Cardiac muscle cell (in vitro differentiated cells and primary cell): ENCODE results near the gene HKDC1. TPM values are rescaled to one million over a fixed set of nuclear protein-coding genes. Genes with fewer than 3 reads are reported as not detected.

Source experiments
- DNase-seq, 2 donors: peaks; one replicate each; pipeline versions ENCODE4 v3.0.0 to v3.0.0-alpha.2; 2010 to 2017; ENCODE audit warnings: low read depth in 1 of 2, low spot score in 1 of 2
- H3K27ac ChIP-seq: fragments of 200-600 bp; sonication (generic); 2 replicates; pipeline ENCODE4 v1.5.1; 2016
- H3K27me3 ChIP-seq: fragments of 200-600 bp; sonication (generic); 2 replicates; pipeline ENCODE4 v1.6.0; 2016; ENCODE audit warnings: control low read depth
- H3K36me3 ChIP-seq: fragments of 200-600 bp; sonication (generic); 2 replicates; pipeline ENCODE4 v1.5.1; 2016; ENCODE audit warnings: control low read depth
- H3K4me1 ChIP-seq: fragments of 200-600 bp; sonication (generic); 2 replicates; pipeline ENCODE4 v1.8.1; 2017; ENCODE audit warnings: low read depth, mild to moderate bottlenecking, mixed run types
- H3K4me3 ChIP-seq: fragments of 200-600 bp; sonication (generic); 2 replicates; pipeline ENCODE4 v1.5.1; 2016; ENCODE audit warnings: mild to moderate bottlenecking
- H3K9me3 ChIP-seq: fragments of 200-600 bp; sonication (generic); 2 replicates; pipeline ENCODE4 v1.5.1; 2017; ENCODE audit warnings: low read depth, mild to moderate bottlenecking, control low read depth
- polyA plus RNA-seq: library from polyadenylated mRNA; unstranded; fragments of >200 nt; fragmentation: Nextera tagmentation; extraction: Ambion mirVana; gene quantifications from 2 replicates; pipeline ENCODE4 v1.2.1, GENCODE V29; 2016
- total RNA-seq: library from RNA; depleted of rRNA; stranded (reverse); fragments of >200 nt; gene quantifications from 2 replicates; pipeline ENCODE4 v1.2.3, GENCODE V29; 2016
- TF ChIP-seq, protein P1 (sequence below): IDR thresholded peaks from 2 replicates; pipeline ENCODE4 v1.5.1; 2012; ENCODE audit warnings: low read depth, mild to moderate bottlenecking, low read length

The HKDC1 gene
- total and polyA plus RNA-seq, 2 experiments from 2014 or later = not detected

DNA sequence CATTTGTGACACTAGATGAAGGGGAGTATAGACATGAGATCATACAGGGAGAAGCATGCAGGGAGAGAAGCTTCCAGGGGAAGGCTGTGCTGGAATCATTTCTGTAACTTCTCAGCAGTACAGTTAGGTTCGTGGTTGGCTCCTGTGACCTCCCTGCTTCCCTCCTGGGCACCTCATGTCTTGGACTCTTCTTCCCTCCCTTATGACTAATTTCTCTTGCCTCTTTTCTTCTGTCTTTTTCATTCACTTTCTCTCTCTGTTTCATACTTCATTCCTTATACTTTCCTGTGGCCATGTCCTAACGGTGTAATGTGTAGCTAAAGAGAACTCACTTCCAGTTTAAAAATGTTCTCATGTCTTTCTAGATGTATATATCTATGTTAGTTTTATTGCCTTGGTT is 19.1 kb upstream of the HKDC1 start:
- Histone ChIP-seq H3K27me3 (no peaks in the 10 kb centered on the region), H3K9me3 (no peaks in the 10 kb centered on the region), H3K4me3 (no peak overlapping the region), H3K27ac (no peak overlapping the region), H3K4me1 (no peaks in the 10 kb centered on the region), H3K36me3 (peaks cover 48% of the 10 kb centered on the region)
- TF ChIP-seq, protein P1, sequence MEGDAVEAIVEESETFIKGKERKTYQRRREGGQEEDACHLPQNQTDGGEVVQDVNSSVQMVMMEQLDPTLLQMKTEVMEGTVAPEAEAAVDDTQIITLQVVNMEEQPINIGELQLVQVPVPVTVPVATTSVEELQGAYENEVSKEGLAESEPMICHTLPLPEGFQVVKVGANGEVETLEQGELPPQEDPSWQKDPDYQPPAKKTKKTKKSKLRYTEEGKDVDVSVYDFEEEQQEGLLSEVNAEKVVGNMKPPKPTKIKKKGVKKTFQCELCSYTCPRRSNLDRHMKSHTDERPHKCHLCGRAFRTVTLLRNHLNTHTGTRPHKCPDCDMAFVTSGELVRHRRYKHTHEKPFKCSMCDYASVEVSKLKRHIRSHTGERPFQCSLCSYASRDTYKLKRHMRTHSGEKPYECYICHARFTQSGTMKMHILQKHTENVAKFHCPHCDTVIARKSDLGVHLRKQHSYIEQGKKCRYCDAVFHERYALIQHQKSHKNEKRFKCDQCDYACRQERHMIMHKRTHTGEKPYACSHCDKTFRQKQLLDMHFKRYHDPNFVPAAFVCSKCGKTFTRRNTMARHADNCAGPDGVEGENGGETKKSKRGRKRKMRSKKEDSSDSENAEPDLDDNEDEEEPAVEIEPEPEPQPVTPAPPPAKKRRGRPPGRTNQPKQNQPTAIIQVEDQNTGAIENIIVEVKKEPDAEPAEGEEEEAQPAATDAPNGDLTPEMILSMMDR = no peak
- peak in 1 of 2 donors; percentile 2 for DNase-seq

DNA sequence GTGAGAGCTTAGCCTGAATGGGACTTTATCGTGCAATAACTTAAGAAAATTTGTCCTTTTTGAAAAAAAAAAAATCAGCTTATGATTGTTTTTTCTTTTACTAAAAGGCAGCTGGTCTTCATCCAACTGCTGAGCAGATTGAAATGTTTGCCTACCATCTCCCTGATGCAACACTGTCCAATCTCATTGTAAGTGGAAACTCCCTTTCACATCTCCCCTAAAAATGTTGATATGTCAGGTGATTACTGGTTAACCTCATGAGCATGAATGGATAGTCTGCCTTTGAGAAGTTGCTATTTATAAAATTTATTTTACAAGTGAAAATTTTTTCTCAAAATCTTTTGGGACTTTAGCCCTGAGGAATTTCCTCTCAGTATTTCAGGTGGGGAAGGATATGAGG is 17.8 kb upstream of the HKDC1 start:
- Histone ChIP-seq H3K36me3 (peaks cover 46% of the 10 kb centered on the region), H3K4me3 (no peak overlapping the region)

DNA sequence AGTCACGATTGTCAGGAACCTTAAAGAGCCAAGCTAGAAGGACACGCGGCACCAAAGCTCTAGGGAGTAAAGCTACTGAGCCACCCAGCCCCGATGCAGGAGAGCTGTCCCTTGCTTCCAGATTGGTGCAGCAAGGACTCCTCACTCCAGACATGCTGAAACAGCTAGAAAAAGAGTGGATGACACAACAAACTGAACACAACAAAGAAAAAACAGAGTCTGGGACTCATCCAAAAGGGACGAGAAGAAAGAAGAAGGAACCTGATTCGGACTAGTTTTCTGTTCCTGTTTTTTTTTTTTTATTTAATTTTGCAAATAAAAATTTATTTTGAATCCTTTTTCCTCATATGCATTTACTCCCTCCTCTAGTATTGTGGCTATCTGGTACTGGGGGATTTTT is 11.4 kb upstream of the HKDC1 start:
- TF ChIP-seq, protein P1 = no peak
- H3K4me3 ChIP-seq = no peak overlapping the region
- DNase-seq = no peak
- no peaks in the 10 kb centered on the region for H3K27me3 ChIP-seq
- peaks cover 8% of the 10 kb centered on the region for H3K4me1 ChIP-seq
- no peak overlapping the region for H3K27ac ChIP-seq
- H3K36me3 ChIP-seq = peaks cover 28% of the 10 kb centered on the region
- no peaks in the 10 kb centered on the region for H3K9me3 ChIP-seq

More for the DNA sequence above, 17.8 kb upstream of the HKDC1 start:
- no peaks in the 10 kb centered on the region for H3K27me3 ChIP-seq
- peak in 1 of 2 donors; percentile 63 for DNase-seq
- TF ChIP-seq, protein P1 = no peak
- H3K4me1 ChIP-seq = no peaks in the 10 kb centered on the region
- no peak overlapping the region for H3K27ac ChIP-seq
- H3K9me3 ChIP-seq = no peaks in the 10 kb centered on the region

DNA sequence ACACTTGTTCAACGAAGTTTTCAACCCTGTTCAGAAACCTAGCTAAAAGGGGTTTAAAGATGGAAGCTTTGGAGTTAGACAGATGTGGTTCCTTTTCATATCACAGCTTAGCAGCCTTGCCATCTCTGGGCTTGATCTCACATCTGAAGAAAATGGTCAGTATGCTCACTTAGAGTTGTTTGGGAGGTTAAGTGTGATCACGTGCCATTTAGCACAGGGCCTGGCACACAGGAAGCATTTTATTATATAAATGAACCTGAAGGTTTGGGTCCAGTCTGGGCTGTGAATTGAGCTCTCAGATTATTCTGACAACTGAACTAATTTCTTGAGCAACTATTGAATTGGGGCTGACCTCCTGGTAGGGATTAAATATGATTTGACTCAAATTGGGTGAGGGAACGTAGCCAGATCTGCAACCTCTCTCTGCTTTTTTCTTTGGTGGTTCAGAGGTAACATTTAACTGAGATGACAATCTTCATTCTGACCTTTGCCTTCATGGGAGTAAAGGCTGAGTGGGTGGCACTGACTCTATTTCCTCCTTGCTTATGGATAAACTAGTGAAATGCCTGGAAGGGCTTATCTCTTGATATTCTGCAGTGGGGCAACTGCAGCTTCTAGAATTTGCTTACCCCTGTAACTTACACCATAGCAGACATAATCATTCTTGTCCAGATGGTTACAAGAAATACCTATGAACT is 10.2 kb upstream of the HKDC1 start:
- Histone ChIP-seq H3K4me3 (no peak overlapping the region), H3K4me1 (peaks cover 8% of the 10 kb centered on the region), H3K9me3 (no peaks in the 10 kb centered on the region), H3K27me3 (no peaks in the 10 kb centered on the region), H3K36me3 (peaks cover 20% of the 10 kb centered on the region), H3K27ac (no peak overlapping the region)
- no peak for DNase-seq
- TF ChIP-seq, protein P1 = no peak

DNA sequence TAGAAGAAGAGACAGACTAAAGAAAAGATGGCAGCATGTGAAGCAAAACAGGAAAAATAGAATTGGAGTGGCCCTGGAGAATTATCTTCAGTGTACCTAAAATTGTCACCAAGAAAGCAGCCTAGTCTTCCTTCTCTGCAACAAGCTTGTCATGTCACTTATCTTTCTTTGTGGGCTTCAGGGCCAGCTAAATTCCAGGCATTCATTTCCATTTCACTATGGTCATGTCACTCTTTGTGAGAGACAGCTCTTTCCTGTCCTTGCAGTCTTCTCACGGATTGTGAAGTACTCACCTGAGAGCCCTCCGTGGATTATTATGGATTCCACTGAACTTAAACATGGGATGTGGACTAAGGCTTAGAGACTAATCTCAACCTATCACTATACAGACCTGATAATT is 9.0 kb upstream of the HKDC1 start:
- TF ChIP-seq, protein P1 = no peak

More for the DNA sequence above, 9.0 kb upstream of the HKDC1 start:
- H3K27me3 ChIP-seq = no peaks in the 10 kb centered on the region
- H3K27ac ChIP-seq = peak overlapping the region; percentile 34
- peaks cover 8% of the 10 kb centered on the region for H3K4me1 ChIP-seq
- no peak for DNase-seq
- no peaks in the 10 kb centered on the region for H3K9me3 ChIP-seq
- no peak overlapping the region for H3K4me3 ChIP-seq
- H3K36me3 ChIP-seq = peaks cover 19% of the 10 kb centered on the region
